22Rv1 (cell line): Measurements from ENCODE around the gene MAGED4.

Source experiments
- CTCF ChIP-seq: fragments of 450-650 bp; IDR thresholded peaks from 2 replicates; pipeline ENCODE4 v1.5.1; 2017; ENCODE audit warnings: mild to moderate bottlenecking
- ZFX ChIP-seq: fragments of 450-650 bp; IDR thresholded peaks from 2 replicates; pipeline ENCODE4 v1.6.1; 2017; ENCODE audit warnings: antibody characterized with exemption, borderline replicate concordance

- TF ChIP-seq ZFX (no peak), CTCF (no peak)
Observed at GRCh38 chrX:52213276-52213675, 28.6 kb downstream of the MAGED4 start.
